SU-DHL-6 (cell line): ENCODE measurements around the gene SORCS2.

Source experiments
- CTCF ChIP-seq: fragments of 200-600 bp; sonication (generic); IDR thresholded peaks from one replicate; pipeline ENCODE4 v1.5.1; 2017; ENCODE audit warnings: antibody characterized with exemption, mild to moderate bottlenecking, low read length, moderate library complexity; ENCODE audit not compliant: insufficient read depth, poor library complexity, severe bottlenecking
- EZH2phosphoT487 ChIP-seq: fragments of 200-600 bp; sonication (generic), shearing (Covaris generic); conservative IDR thresholded peaks from 2 replicates; pipeline ENCODE4 v1.6.1; 2018; ENCODE audit warnings: mild to moderate bottlenecking, antibody characterized with exemption, low read length, moderate library complexity, mixed read lengths

DNA sequence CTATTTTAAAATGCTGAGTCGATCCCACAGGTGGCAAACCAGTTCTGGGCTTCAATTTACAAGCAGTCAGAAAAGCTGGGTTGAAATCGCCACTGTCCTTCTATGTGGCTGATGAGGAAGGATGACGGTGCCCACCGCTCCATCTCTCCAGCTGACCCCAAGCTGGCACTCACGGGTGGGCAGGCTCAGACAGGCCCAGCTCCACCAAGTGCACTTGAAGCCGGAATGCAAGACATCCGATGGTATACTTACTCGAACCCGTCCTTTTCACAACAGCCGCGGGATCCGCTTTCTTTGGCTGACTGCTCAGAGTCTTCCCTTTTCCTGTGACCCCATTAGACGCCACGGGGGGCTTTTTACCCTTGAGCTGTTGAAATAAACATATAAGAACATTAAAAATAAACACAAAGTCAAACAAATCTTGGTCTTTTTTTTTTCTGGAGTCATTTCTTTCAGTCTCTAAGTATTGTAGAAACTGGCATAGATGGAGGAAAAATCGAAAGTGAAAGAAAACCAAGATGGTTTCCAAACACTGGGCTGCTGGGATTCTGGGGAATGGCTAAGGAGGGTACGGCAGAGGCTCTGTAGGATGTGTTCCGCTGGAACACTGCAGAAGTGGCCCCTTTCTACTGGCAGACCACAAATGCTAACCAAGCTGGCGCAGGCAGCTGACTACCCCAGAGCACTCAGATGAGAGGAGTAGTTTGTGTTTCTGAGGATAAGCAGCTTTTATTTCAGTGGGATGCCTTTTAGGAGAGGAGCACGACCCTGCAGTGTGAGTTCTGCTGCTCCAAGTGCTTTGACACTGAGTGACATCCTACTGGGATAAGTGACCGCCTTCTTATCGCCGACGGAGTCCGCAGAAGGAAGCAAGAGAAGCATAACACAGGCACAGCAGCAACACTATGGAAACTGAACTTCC, 586.4 kb downstream of the SORCS2 start:
- no peak for TF ChIP-seq CTCF
- no peak for TF ChIP-seq EZH2phosphoT487
